ENCODE measurements around the gene UCN2. TPM values are rescaled to one million over a fixed set of nuclear protein-coding genes. Genes with fewer than 3 reads are reported as not detected.

UCN2 gene
- total RNA-seq, 2 experiments from 2014 or later, result not detected

- peaks cover 7% of the 10 kb centered on the region for H3K4me1 Mint-ChIP-seq
- H3K36me3 Mint-ChIP-seq (ENCODE audit: low read depth), result peaks cover 24% of the 10 kb centered on the region
- DNase-seq, result no peak
- H3K27me3 Mint-ChIP-seq, result peaks cover 20% of the 10 kb centered on the region
- no peaks in the 10 kb centered on the region for H3K9me3 Mint-ChIP-seq
- CTCF ChIA-PET, result no interaction called here
- no peak overlapping the region for H3K27ac Mint-ChIP-seq
- POLR2A ChIA-PET, result no interaction called here
- H3K4me3 Mint-ChIP-seq, result no peak overlapping the region
Observed at GRCh38 chr3:48596157-48596556, 32.6 kb upstream of the UCN2 start.

- peaks cover 19% of the 10 kb centered on the region for H3K36me3 Mint-ChIP-seq (ENCODE audit: low read depth)
- no peak overlapping the region for H3K27ac Mint-ChIP-seq
- CTCF ChIA-PET, result no interaction called here
Observed at GRCh38 chr3:48595526-48596121, 32.0 kb upstream of the UCN2 start.

GRCh38 chr3:48595075-48595525 is 31.5 kb upstream of the UCN2 start, which contains the start of gene COL7A1:
COL7A1 (minus strand) TSS chr3:48595329; CDS start chr3:48595159, 170 bp downstream.
- no peak within 1 kb of the TSS for H3K4me3 Mint-ChIP-seq
- peaks cover 7% of the 10 kb centered on the region for H3K4me1 Mint-ChIP-seq
- CTCF ChIA-PET, result no interaction called here

More at GRCh38 chr3:48595526-48596121, 32.0 kb upstream of the UCN2 start:
- Mint-ChIP-seq H3K4me3 (no peak overlapping the region), H3K9me3 (no peaks in the 10 kb centered on the region), H3K4me1 (peaks cover 7% of the 10 kb centered on the region), H3K27me3 (peaks cover 24% of the 10 kb centered on the region)
- DNase-seq, result no peak
- POLR2A ChIA-PET, result no interaction called here

GRCh38 chr3:48594417-48595049 is 31.0 kb upstream of the UCN2 start:
- peaks cover 7% of the 10 kb centered on the region for H3K4me1 Mint-ChIP-seq
- no peak overlapping the region for H3K27ac Mint-ChIP-seq
- ChIA-PET CTCF (no interaction called here), POLR2A (no interaction called here)
- no peaks in the 10 kb centered on the region for H3K9me3 Mint-ChIP-seq
- peaks cover 10% of the 10 kb centered on the region for H3K36me3 Mint-ChIP-seq (ENCODE audit: low read depth)
- DNase-seq, result no peak
- H3K4me3 Mint-ChIP-seq, result no peak overlapping the region
- peaks cover 28% of the 10 kb centered on the region for H3K27me3 Mint-ChIP-seq

More at GRCh38 chr3:48595075-48595525, 31.5 kb upstream of the UCN2 start, which contains the start of gene COL7A1:
- Mint-ChIP-seq H3K9me3 (no peaks in the 10 kb centered on the region), H3K36me3 (ENCODE audit: low read depth) (peaks cover 14% of the 10 kb centered on the region), H3K27ac (no peak within 1 kb of the TSS), H3K27me3 (peaks cover 24% of the 10 kb centered on the region)
- POLR2A ChIA-PET, result no interaction called here
- DNase-seq, result no peak

DNA sequence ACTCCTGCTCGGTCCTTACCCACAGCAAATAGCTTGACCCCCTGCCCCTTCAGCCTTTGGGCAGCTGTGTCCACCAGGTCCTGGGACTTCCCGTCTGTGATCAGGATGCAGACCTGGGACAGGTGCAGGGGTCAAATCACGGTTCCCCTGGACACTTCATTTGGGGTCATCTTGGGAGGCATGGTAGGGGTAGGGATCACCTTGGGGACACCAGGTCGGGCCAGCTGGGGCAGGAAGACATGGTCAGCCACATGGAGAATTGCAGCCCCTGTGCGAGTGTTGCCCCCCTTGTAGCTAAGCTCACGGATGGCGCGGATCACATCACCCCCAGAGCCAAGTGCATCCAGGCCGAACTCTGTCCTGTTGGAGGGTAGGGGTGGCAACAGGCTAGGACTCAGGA is 29.8 kb upstream of the UCN2 start:
- H3K9me3 Mint-ChIP-seq, result no peaks in the 10 kb centered on the region
- H3K27ac Mint-ChIP-seq, result no peak overlapping the region
- DNase-seq, result no peak

DNA sequence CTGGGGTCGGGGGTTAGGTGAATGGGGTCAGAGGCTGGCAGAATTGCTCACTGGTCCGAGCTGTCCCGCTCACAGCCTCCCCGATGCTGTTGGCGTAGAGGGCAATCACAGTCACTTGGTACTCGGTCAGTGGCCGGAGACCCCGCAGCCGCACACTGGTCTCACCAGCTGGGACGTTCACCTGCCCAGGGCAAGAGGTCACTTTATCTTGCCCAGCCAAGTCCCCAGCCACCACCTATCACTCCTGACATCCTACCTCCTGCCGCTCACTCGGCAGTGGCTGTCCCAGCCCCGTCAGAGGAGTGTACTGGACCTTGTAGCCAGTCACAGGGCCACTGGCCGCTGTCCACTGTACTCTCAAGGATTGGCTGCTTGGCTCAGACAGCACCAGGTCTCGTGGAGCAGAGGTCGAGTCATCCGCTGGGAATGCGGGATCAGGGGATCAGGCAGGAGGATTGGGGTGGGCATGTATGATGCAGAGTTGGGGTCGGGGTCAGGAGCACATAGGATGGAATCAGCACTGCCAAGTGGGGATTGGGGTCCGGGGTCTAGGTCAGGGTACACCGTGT is 29.0 kb upstream of the UCN2 start:
- DNase-seq, result no peak
- CTCF ChIA-PET, result interaction anchor here (0.5 kb wide), 1 partner anchor 192 kb away, joined by 4 read pairs; no protein-coding TSS in a partner anchor
- H3K4me3 Mint-ChIP-seq, result no peak overlapping the region
- H3K27me3 Mint-ChIP-seq, result peaks cover 36% of the 10 kb centered on the region
- H3K36me3 Mint-ChIP-seq (ENCODE audit: low read depth), result no peaks in the 10 kb centered on the region
- no peak overlapping the region for H3K27ac Mint-ChIP-seq
- POLR2A ChIA-PET, result no interaction called here
- H3K9me3 Mint-ChIP-seq, result no peaks in the 10 kb centered on the region
- peaks cover 7% of the 10 kb centered on the region for H3K4me1 Mint-ChIP-seq

More for the DNA sequence above, 29.8 kb upstream of the UCN2 start:
- ChIA-PET POLR2A (no interaction called here), CTCF (no interaction called here)
- H3K4me3 Mint-ChIP-seq, result no peak overlapping the region
- H3K27me3 Mint-ChIP-seq, result peaks cover 36% of the 10 kb centered on the region
- H3K4me1 Mint-ChIP-seq, result peaks cover 7% of the 10 kb centered on the region
- no peaks in the 10 kb centered on the region for H3K36me3 Mint-ChIP-seq (ENCODE audit: low read depth)

DNA sequence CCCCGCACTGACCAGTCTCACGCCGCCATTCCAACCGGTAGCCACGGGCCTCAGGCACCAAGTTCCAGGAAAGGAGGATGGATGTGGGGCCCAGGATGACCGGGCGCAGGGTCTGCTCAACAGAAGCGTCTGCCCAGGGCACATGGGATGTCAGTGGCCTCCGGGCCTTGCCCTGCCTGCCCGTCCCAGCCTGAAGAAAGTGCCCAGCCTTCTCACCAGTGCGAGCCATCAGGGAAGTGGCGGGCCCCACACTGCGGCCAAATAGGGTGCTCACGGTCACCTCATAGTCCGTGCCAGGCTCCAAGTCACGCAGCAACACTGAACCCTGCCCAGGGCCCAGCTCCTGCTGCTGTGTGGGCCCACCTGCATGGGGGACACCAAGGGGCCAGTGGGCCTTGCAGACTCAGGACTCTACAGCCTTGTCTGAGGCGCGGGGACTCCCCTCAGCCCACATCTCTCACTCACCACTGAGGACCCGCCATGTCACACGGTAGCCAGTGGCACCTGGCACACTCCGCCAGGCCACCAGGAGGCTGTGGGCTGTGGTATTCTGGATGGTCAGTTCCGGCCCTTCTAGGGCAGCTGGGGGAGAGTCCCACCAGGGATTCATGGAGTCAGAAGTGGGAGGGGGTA is 28.4 kb upstream of the UCN2 start:
- H3K4me1 Mint-ChIP-seq, result peaks cover 7% of the 10 kb centered on the region
- no peaks in the 10 kb centered on the region for H3K9me3 Mint-ChIP-seq
- peaks cover 36% of the 10 kb centered on the region for H3K27me3 Mint-ChIP-seq
- POLR2A ChIA-PET, result no interaction called here
- H3K36me3 Mint-ChIP-seq (ENCODE audit: low read depth), result no peaks in the 10 kb centered on the region
- no peak for DNase-seq
- no peak overlapping the region for H3K4me3 Mint-ChIP-seq
- H3K27ac Mint-ChIP-seq, result no peak overlapping the region
- CTCF ChIA-PET, result interaction anchor here (0.5 kb wide), 1 partner anchor 191 kb away, joined by 4 read pairs; no protein-coding TSS in a partner anchor

DNA sequence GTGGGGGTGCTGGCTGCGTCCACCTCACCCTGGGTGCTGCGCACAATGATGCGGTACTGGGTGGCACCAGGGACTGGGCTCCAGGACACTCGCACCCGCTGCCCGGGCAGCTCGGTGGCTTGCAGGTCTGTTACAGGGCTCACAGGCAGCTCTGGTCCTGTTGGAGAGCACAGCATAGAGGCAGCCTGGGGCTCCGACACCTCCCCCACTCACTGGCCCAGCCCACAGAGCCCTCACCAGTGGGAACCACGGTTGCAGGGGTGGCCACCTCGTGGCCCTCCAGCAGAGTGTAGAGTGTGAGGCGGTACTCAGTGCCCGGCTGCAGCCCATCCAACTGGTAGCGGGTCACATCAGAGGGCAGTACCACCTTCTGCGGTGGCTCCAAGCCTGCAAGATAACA is 27.9 kb upstream of the UCN2 start:
- H3K4me3 Mint-ChIP-seq, result no peak overlapping the region
- ChIA-PET CTCF (no interaction called here), POLR2A (no interaction called here)
- DNase-seq, result no peak
- H3K4me1 Mint-ChIP-seq, result peaks cover 7% of the 10 kb centered on the region
- no peaks in the 10 kb centered on the region for H3K36me3 Mint-ChIP-seq (ENCODE audit: low read depth)
- H3K9me3 Mint-ChIP-seq, result no peaks in the 10 kb centered on the region
- H3K27me3 Mint-ChIP-seq, result peaks cover 36% of the 10 kb centered on the region
- H3K27ac Mint-ChIP-seq, result no peak overlapping the region

- Mint-ChIP-seq H3K27ac (no peak overlapping the region), H3K4me3 (no peak overlapping the region), H3K27me3 (peaks cover 21% of the 10 kb centered on the region), H3K9me3 (no peaks in the 10 kb centered on the region), H3K36me3 (ENCODE audit: low read depth) (no peaks in the 10 kb centered on the region), H3K4me1 (no peaks in the 10 kb centered on the region)
- ChIA-PET POLR2A (no interaction called here), CTCF (no interaction called here)
- DNase-seq, result no peak
Observed at GRCh38 chr3:48588230-48588629, 24.6 kb upstream of the UCN2 start.

GRCh38 chr3:48587686-48588085 is 24.1 kb upstream of the UCN2 start:
- H3K27me3 Mint-ChIP-seq, result peaks cover 18% of the 10 kb centered on the region
- DNase-seq, result no peak
- H3K27ac Mint-ChIP-seq, result no peak overlapping the region
- no peak overlapping the region for H3K4me3 Mint-ChIP-seq
- ChIA-PET POLR2A (no interaction called here), CTCF (no interaction called here)
- no peaks in the 10 kb centered on the region for H3K9me3 Mint-ChIP-seq
- no peaks in the 10 kb centered on the region for H3K36me3 Mint-ChIP-seq (ENCODE audit: low read depth)
- no peaks in the 10 kb centered on the region for H3K4me1 Mint-ChIP-seq

GRCh38 chr3:48585411-48585810 is 21.8 kb upstream of the UCN2 start:
- Mint-ChIP-seq H3K4me3 (no peak overlapping the region), H3K9me3 (no peaks in the 10 kb centered on the region), H3K4me1 (no peaks in the 10 kb centered on the region), H3K36me3 (ENCODE audit: low read depth) (no peaks in the 10 kb centered on the region), H3K27me3 (peaks cover 12% of the 10 kb centered on the region), H3K27ac (no peak overlapping the region)
- ChIA-PET CTCF (no interaction called here), POLR2A (no interaction called here)
- no peak for DNase-seq

DNA sequence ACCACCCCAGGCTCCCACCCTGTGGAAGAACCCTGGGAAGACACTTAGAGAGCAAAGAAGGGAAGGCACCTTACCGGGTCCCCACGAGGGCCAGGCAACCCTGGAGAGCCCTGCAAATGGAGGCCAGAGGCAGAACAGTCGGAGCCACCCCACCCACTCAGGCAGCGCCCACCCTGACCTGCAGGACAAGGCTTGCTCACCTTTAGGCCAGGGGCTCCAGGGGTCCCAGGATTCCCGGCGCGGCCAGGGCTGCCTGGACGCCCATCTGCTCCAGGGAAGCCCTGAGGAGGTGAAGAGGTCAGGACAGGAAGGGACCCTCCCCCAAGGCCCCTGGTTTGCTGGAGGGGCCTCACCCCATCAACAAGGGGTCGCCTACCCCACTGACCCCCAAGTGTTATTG is 21.3 kb upstream of the UCN2 start:
- Mint-ChIP-seq H3K9me3 (no peaks in the 10 kb centered on the region), H3K27ac (no peak overlapping the region), H3K36me3 (ENCODE audit: low read depth) (no peaks in the 10 kb centered on the region), H3K4me3 (no peak overlapping the region), H3K27me3 (peaks cover 11% of the 10 kb centered on the region), H3K4me1 (no peaks in the 10 kb centered on the region)
- ChIA-PET POLR2A (no interaction called here), CTCF (no interaction called here)
- DNase-seq, result no peak

DNA sequence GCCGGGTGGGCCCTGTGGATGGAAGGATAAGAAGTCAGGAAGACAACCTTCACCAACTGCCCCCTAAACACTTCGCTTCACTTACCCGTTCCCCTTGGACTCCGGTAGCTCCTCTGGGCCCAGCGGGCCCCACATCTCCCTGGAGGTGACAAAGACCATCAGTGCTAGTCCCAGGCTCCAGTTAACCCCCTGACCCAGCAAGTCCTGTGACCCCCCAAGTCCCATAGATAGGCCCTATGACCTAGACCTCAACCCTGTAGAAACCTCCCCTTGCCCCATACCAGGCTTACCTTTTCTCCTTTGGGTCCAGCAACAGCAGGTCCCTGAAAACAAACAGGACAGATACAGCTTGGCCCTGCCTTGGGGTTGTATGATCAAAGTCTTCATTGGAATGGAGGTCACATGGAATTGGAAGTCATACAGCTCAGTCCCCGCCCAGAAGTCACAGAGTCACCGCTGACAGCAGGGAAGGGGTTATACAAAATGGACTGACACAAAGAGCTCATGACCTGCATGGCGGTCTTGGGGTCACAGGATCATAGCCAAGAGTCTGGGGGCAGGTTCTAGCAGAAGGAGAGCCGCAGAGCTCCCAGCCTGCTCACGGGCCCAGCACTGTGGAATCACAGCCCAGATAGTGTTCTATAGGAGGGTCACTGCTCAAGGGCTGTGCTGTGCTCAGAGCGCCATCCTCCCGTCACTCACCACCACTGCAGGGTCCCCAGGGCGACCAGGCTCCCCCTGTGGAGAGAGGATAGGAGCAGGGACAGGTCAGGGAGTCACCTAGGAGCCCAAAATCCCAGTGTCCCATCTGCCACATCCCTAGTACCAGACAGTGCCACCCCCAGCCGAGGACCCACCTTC is 18.3 kb upstream of the UCN2 start:
- Mint-ChIP-seq H3K4me3 (no peak overlapping the region), H3K9me3 (no peaks in the 10 kb centered on the region), H3K27me3 (no peaks in the 10 kb centered on the region), H3K36me3 (ENCODE audit: low read depth) (no peaks in the 10 kb centered on the region), H3K27ac (no peak overlapping the region), H3K4me1 (no peaks in the 10 kb centered on the region)
- POLR2A ChIA-PET, result no interaction called here
- CTCF ChIA-PET, result no interaction called here
- no peak for DNase-seq

All from activated CD4-positive, alpha-beta memory T cell treated with anti-CD3 and anti-CD28 coated beads, Interleukin-2, amount 10 ng/mL, durations not matched to agents 7 days and 5 days (primary cell).